Naive thymus-derived CD4-positive, alpha-beta T cell (primary cell): ENCODE results near the gene RAB3GAP2. TPM values are rescaled to one million over a fixed set of nuclear protein-coding genes. Genes with fewer than 3 reads are reported as not detected.
"Not testable (repeated sequence)": the region's sequence is repeated elsewhere in the genome, so short reads cannot be mapped to it uniquely, and the experiment has no call there.

Experiments
- ATAC-seq: fragments of 150-1000 bp; cut with Tn5 transposase; 2 replicates; pipeline ENCODE4 v1.10.0; 2021; ENCODE audit warnings: mild to moderate bottlenecking, moderate library complexity
- CTCF ChIA-PET: fragments of 350-600 bp; sonication (Branson Sonifier 250); formaldehyde crosslinking; loops from one replicate; lab custom pipeline; 2021; ENCODE audit warnings: antibody characterized with exemption; lab: Charles Lee
- POLR2A ChIA-PET: fragments of 350-600 bp; sonication (Branson Sonifier 250); formaldehyde crosslinking; loops from one replicate; lab custom pipeline; 2021; ENCODE audit warnings: antibody characterized with exemption, inconsistent platforms; lab: Charles Lee
- DNase-seq, 9 donors: peaks; one replicate each; pipeline versions ENCODE4 v3.0.0 to v3.0.0-alpha.2; 2020 to 2022; ENCODE audit warnings: mixed read lengths in 1 of 9
- H3K27ac ChIP-seq: one replicate; pipeline ENCODE4 v1.7.0; 2013; ENCODE audit warnings: mild to moderate bottlenecking, low read depth, low read length, moderate library complexity
- H3K27me3 ChIP-seq, 2 donors: one replicate each; pipeline ENCODE4 v1.7.0; 2013; ENCODE audit warnings: low read length in 2 of 2, mild to moderate bottlenecking in 2 of 2, moderate library complexity in 2 of 2; ENCODE audit not compliant: control insufficient read depth in 2 of 2, insufficient read depth in 2 of 2
- H3K36me3 ChIP-seq, 3 experiments: 1 replicate in 2 of 3; 2 replicates in 1 of 3; pipeline ENCODE4 v1.7.0; 2013; ENCODE audit warnings: low read length in 3 of 3, mild to moderate bottlenecking in 3 of 3, moderate library complexity in 1 of 3; ENCODE audit not compliant: insufficient read depth in 3 of 3, control insufficient read depth in 2 of 3
- H3K4me1 ChIP-seq, 2 donors: one replicate each; pipeline ENCODE4 v1.7.0; 2013; ENCODE audit warnings: low read length in 2 of 2, mild to moderate bottlenecking in 2 of 2, moderate library complexity in 1 of 2; ENCODE audit not compliant: control insufficient read depth in 2 of 2, insufficient read depth in 2 of 2
- H3K4me3 ChIP-seq: 2 replicates; pipeline ENCODE4 v1.7.0; 2013; ENCODE audit warnings: mild to moderate bottlenecking, low read length
- H3K9me3 ChIP-seq, 3 experiments: 1 replicate in 2 of 3; 2 replicates in 1 of 3; pipeline ENCODE4 v1.7.0; 2013; ENCODE audit warnings: low read length in 3 of 3; ENCODE audit not compliant: control insufficient read depth in 2 of 3
- H3K27ac Mint-ChIP-seq, 9 donors: one replicate each; pipeline ENCODE4 v1.8.0; 2020 to 2022; ENCODE audit warnings: mixed read lengths in 9 of 9, mild to moderate bottlenecking in 8 of 9, moderate library complexity in 5 of 9, inconsistent platforms in 2 of 9
- H3K27me3 Mint-ChIP-seq, 5 donors: one replicate each; pipeline ENCODE4 v1.8.0; 2021 to 2022; ENCODE audit warnings: mixed read lengths in 5 of 5, mild to moderate bottlenecking in 1 of 5
- H3K36me3 Mint-ChIP-seq, 5 donors: one replicate each; pipeline ENCODE4 v1.8.0; 2020 to 2022; ENCODE audit warnings: mixed read lengths in 5 of 5, mild to moderate bottlenecking in 3 of 5, inconsistent platforms in 1 of 5
- H3K4me1 Mint-ChIP-seq, 7 donors: one replicate each; pipeline ENCODE4 v1.8.0; 2020 to 2022; ENCODE audit warnings: mixed read lengths in 7 of 7, mild to moderate bottlenecking in 3 of 7, inconsistent platforms in 1 of 7
- H3K4me3 Mint-ChIP-seq, 10 donors: one replicate each; pipeline ENCODE4 v1.8.0; 2020 to 2022; ENCODE audit warnings: mild to moderate bottlenecking in 10 of 10, mixed read lengths in 10 of 10, moderate library complexity in 6 of 10, inconsistent platforms in 2 of 10
- H3K9me3 Mint-ChIP-seq, 11 donors: one replicate each; pipeline ENCODE4 v1.8.0; 2020 to 2022; ENCODE audit warnings: mixed read lengths in 11 of 11, mild to moderate bottlenecking in 4 of 11, inconsistent platforms in 1 of 11, moderate library complexity in 1 of 11
- intact Hi-C, 2 donors: fragments of 100-400 bp; cut with micrococcal nuclease; formaldehyde crosslinking; loops; one replicate each; pipeline ENCODE4 v1.15.1; 2023
- polyA plus RNA-seq, 2 donors: library from polyadenylated mRNA; unstranded; fragments of 300-500 nt; fragmentation: Illumina TruSeq; gene quantifications; one replicate each; pipeline ENCODE4 v1.2.3, GENCODE V29; 2021
- total RNA-seq, 6 experiments: library from RNA in 5 of 6; stranded (reverse) in 5 of 6; gene quantifications; 1 replicate in 5 of 6; 2 replicates in 1 of 6; pipeline ENCODE4 v1.2.3 and lab custom pipeline; 2021 to 2026

RAB3GAP2 gene
- total and polyA plus RNA-seq, 7 experiments from 2014 or later = 13.9 to 53.0 (median 46.0) TPM

GRCh38 chr1:220220699-220221040 is 51.6 kb downstream of the RAB3GAP2 start:
- peaks cover 7 to 63% (median 48%) of the 10 kb centered on the region in 7 donors for H3K4me1 Mint-ChIP-seq
- DNase-seq, H3K27ac ChIP-seq, H3K9me3 Mint-ChIP-seq, ATAC-seq, H3K4me1 ChIP-seq, H3K9me3 ChIP-seq, H3K4me3 Mint-ChIP-seq, H3K27me3 ChIP-seq, H3K4me3 ChIP-seq, intact Hi-C loops, H3K36me3 ChIP-seq, H3K27me3 Mint-ChIP-seq: not testable (repeated sequence)
- H3K27ac Mint-ChIP-seq = peak overlapping the region in 3 of 9 donors; percentile 1 to 45 (median 33)
- CTCF ChIA-PET = interaction anchor here (1.1 kb wide), 1 partner anchor 17 kb away, joined by 4 read pairs; no protein-coding TSS in a partner anchor
- POLR2A ChIA-PET = interaction anchor here (0.8 kb wide), 1 partner anchor 64 kb away, joined by 3 read pairs; no protein-coding TSS in a partner anchor
- H3K36me3 Mint-ChIP-seq = peaks cover 0 to 18% (median 3%) of the 10 kb centered on the region in 5 donors

- Mint-ChIP-seq H3K9me3 (no peaks in the 10 kb centered on the region), H3K27ac (peak overlapping the region in 2 of 9 donors; percentile 17 to 45), H3K4me1 (peaks cover 7 to 57% (median 42%) of the 10 kb centered on the region in 7 donors), H3K36me3 (peaks cover 0 to 18% (median 3%) of the 10 kb centered on the region in 5 donors), H3K27me3 (no peaks in the 10 kb centered on the region), H3K4me3 (peak overlapping the region in 1 of 10 donors; percentile 5)
- ChIA-PET CTCF (interaction anchor here (1.0 to 1.1 kb wide), 2 partner anchors 16 to 513 kb away, joined by 4 to 5 read pairs; no protein-coding TSS in a partner anchor), POLR2A (interaction anchor here (0.8 kb wide), 1 partner anchor 64 kb away, joined by 3 read pairs; no protein-coding TSS in a partner anchor)
- Histone ChIP-seq H3K9me3 (no peaks in the 10 kb centered on the region), H3K27ac (no peak overlapping the region), H3K4me3 (no peak overlapping the region), H3K36me3 (peaks cover 0 to 4% (median 0%) of the 10 kb centered on the region in 3 experiments), H3K27me3 (no peaks in the 10 kb centered on the region), H3K4me1 (no peaks in the 10 kb centered on the region)
- DNase-seq (no peak), ATAC-seq (peak; percentile 31)
- intact Hi-C loops = loop anchor here (5.0 to 10.0 kb wide), 2 partner anchors 52 to 515 kb away; partner anchors contain the start of gene RAB3GAP2 (in 2 of the 2)
Observed at GRCh38 chr1:220219865-220220698, 52.2 kb downstream of the RAB3GAP2 start.

GRCh38 chr1:220219136-220219442 is 53.2 kb downstream of the RAB3GAP2 start:
- Mint-ChIP-seq H3K27me3 (no peaks in the 10 kb centered on the region), H3K4me1 (peaks cover 2 to 47% (median 32%) of the 10 kb centered on the region in 7 donors), H3K36me3 (peaks cover 0 to 18% (median 3%) of the 10 kb centered on the region in 5 donors), H3K27ac (no peak overlapping the region), H3K9me3 (no peaks in the 10 kb centered on the region), H3K4me3 (no peak overlapping the region)
- CTCF ChIA-PET = interaction anchor here (1.0 to 1.2 kb wide), 3 partner anchors 11 to 514 kb away, joined by 3 to 6 read pairs (median 5); partner anchors contain the start of gene RAB3GAP2
- intact Hi-C loops = loop anchor here (5.0 to 10.0 kb wide), 2 partner anchors 53 to 516 kb away; partner anchors contain the start of gene RAB3GAP2 (in 2 of the 2)
- no peak for DNase-seq
- H3K9me3 ChIP-seq = no peaks in the 10 kb centered on the region
- no peak overlapping the region for H3K27ac ChIP-seq
- H3K4me1 ChIP-seq = no peaks in the 10 kb centered on the region
- H3K4me3 ChIP-seq = no peak overlapping the region
- H3K36me3 ChIP-seq = peaks cover 0 to 4% (median 0%) of the 10 kb centered on the region in 3 experiments
- POLR2A ChIA-PET = no interaction called here
- ATAC-seq = no peak
- no peaks in the 10 kb centered on the region for H3K27me3 ChIP-seq

- H3K36me3 ChIP-seq, H3K4me1 ChIP-seq, H3K27ac ChIP-seq, H3K4me3 Mint-ChIP-seq, H3K27me3 Mint-ChIP-seq, POLR2A ChIA-PET, H3K9me3 ChIP-seq, H3K9me3 Mint-ChIP-seq, H3K27ac Mint-ChIP-seq, H3K27me3 ChIP-seq, H3K4me3 ChIP-seq: not testable (repeated sequence)
- intact Hi-C loops = loop anchor here (1.0 to 10.0 kb wide), 3 partner anchors 54 to 516 kb away; partner anchors contain the start of gene RAB3GAP2 (in 2 of the 2)
- DNase-seq (peak in 6 of 9 donors; percentile 9 to 30 (median 21)), ATAC-seq (peak; percentile 55)
- CTCF ChIA-PET = interaction anchor here (0.7 to 1.2 kb wide), 3 partner anchors 12 to 151 kb away, joined by 3 to 6 read pairs (median 3); partner anchors contain the start of gene RAB3GAP2
- Mint-ChIP-seq H3K4me1 (peaks cover 0 to 42% (median 30%) of the 10 kb centered on the region in 7 donors), H3K36me3 (peaks cover 0 to 22% (median 6%) of the 10 kb centered on the region in 5 donors)
Observed at GRCh38 chr1:220218397-220219135, 53.7 kb downstream of the RAB3GAP2 start.

GRCh38 chr1:220217383-220217988 is 54.8 kb downstream of the RAB3GAP2 start:
- H3K27ac ChIP-seq = no peak overlapping the region
- Mint-ChIP-seq H3K4me3 (peak overlapping the region in 1 of 10 donors; percentile 33), H3K27ac (peak overlapping the region in 2 of 9 donors; percentile 28 to 52), H3K36me3 (peaks cover 0 to 27% (median 11%) of the 10 kb centered on the region in 5 donors), H3K4me1 (peaks cover 3 to 37% (median 25%) of the 10 kb centered on the region in 7 donors), H3K27me3 (no peaks in the 10 kb centered on the region), H3K9me3 (no peaks in the 10 kb centered on the region)
- no peak for DNase-seq
- H3K4me3 ChIP-seq = no peak overlapping the region
- H3K4me1 ChIP-seq = no peaks in the 10 kb centered on the region
- intact Hi-C loops = loop anchor here (5.0 to 10.0 kb wide), 2 partner anchors 55 to 517 kb away; partner anchors contain the start of gene RAB3GAP2 (in 2 of the 2)
- CTCF ChIA-PET = no interaction called here
- no peaks in the 10 kb centered on the region for H3K9me3 ChIP-seq
- POLR2A ChIA-PET = no interaction called here
- no peak for ATAC-seq
- H3K27me3 ChIP-seq = no peaks in the 10 kb centered on the region
- peaks cover 0 to 4% (median 0%) of the 10 kb centered on the region in 3 experiments for H3K36me3 ChIP-seq
